ENCODE measurements around the gene LILRA6.
"Not testable (repeated sequence)": the region's sequence is repeated elsewhere in the genome, so short reads cannot be mapped to it uniquely, and the experiment has no call there.

Gene LILRA6

GRCh38 chr19:54206030-54206830, 36.4 kb downstream of the LILRA6 start:
- no peak for DNase-seq

GRCh38 chr19:54204767-54205468, 37.7 kb downstream of the LILRA6 start:
- no peak for DNase-seq

GRCh38 chr19:54203151-54203611, 39.4 kb downstream of the LILRA6 start:
- DNase-seq = no peak

GRCh38 chr19:54201980-54202379, 40.6 kb downstream of the LILRA6 start:
- DNase-seq = no peak

- no peak for DNase-seq
These were observed 41.4 kb downstream of the LILRA6 start for GRCh38 chr19:54201172-54201701.

GRCh38 chr19:54199401-54199800, 43.2 kb downstream of the LILRA6 start:
- DNase-seq = no peak

- no peak for DNase-seq
These were observed 45.5 kb downstream of the LILRA6 start for GRCh38 chr19:54197121-54197520.

GRCh38 chr19:54196536-54196935, 46.1 kb downstream of the LILRA6 start:
- DNase-seq = no peak

GRCh38 chr19:54194463-54194862, 48.1 kb downstream of the LILRA6 start:
- not testable (repeated sequence) for DNase-seq

- no peak for DNase-seq
These were observed 49.6 kb downstream of the LILRA6 start for GRCh38 chr19:54193011-54193410.

- no peak for DNase-seq
These were observed 50.7 kb downstream of the LILRA6 start for GRCh38 chr19:54191811-54192453.

- peak; percentile 75 for DNase-seq
These were observed 51.4 kb downstream of the LILRA6 start, which contains the start of gene TSEN34 for GRCh38 chr19:54191011-54191810. TSS of gene TSEN34 (plus strand) at chr19:54191308. CDS start at chr19:54191365, 57 bp downstream.

GRCh38 chr19:54190503-54191010, 52.0 kb downstream of the LILRA6 start:
- peak; percentile 98 for DNase-seq

- peak; percentile 99 for DNase-seq
These were observed 52.7 kb downstream of the LILRA6 start for GRCh38 chr19:54189735-54190502.

GRCh38 chr19:54189145-54189734, 53.4 kb downstream of the LILRA6 start, which contains the start of gene MBOAT7:
TSS of gene MBOAT7 (minus strand) at chr19:54189580. CDS start at chr19:54188508, 1,072 bp downstream.
- DNase-seq = no peak

GRCh38 chr19:54188215-54188871, 54.2 kb downstream of the LILRA6 start:
- DNase-seq = no peak

GRCh38 chr19:54186934-54187381, 55.6 kb downstream of the LILRA6 start:
- no peak for DNase-seq
